GM04503 (cell line): ENCODE results near the gene CHRM5.
"Not testable (repeated sequence)": the region's sequence is repeated elsewhere in the genome, so short reads cannot be mapped to it uniquely, and the experiment has no call there.

Experiments
- DNase-seq: peaks from one replicate; pipeline ENCODE4 v3.0.0-alpha.2; 2012; ENCODE audit warnings: low read depth

Gene CHRM5

DNA sequence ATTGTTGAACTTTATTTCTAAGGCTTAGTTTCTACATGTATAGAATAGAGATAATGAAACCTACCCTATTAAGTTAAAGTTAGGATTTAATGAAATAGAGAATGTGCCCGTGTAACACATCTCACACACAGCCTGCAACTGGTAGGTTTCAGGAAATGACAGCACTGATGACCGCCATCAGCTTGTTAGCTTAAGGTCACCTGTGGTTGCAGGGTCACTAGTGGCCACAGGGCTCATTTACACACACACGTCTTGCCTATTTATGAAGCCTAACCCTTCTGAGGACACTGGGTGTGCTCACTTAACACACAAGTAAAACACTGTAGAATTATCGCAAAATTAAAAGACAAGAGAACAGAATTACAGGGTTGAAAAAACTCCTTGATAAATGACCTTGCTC lies 20.1 kb downstream of the CHRM5 start:
- no peak for DNase-seq

DNA sequence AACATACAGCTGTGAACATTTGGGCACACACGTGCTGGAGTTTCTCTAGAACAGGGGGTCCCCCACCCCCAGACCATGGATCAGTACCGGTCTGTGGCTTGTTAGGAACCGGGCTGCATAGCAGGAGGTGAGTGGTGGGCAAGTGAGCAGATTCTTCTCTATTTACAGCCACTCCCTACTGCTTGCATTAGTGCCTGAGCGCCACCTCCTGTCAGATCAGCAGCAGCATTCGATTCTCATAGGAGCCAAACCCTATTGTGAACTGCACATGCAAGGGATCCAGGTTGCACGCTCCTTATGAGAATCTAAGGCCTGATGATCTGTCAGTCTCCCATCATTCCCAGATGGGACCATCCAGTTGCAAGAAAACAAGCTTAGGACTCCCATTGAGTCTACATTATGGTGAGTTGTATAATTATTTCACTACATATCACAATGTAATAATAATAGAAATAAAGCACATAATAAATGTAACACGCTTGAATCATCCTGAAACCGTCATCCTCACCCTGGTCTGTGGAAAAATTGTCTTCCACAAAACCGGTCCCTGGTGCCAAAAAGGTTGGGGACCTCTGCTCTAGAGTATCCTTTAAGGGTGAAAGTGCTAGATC lies 25.8 kb downstream of the CHRM5 start:
- DNase-seq, result no peak

DNA sequence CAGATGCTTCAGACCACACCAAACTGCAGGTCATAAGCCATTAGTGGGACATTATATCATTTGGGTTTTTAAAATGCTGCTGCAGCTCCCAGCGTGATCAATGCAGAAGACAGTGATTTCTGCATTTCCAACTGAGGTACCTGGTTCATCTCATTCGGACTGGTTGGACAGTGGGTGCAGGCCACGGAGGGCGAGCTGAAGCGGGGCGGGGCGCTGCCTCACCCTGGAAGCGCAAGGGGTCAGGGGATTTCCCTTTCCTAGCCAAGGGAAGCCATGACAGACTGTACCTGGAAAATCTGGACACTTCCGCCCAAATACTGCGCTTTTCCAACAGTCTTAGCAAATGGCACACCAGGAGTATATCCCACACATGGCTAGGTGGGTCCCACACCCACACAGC lies 27.4 kb downstream of the CHRM5 start:
- not testable (repeated sequence) for DNase-seq

- DNase-seq, result peak; percentile 13
These were observed 33.2 kb downstream of the CHRM5 start for GRCh38 chr15:34001536-34001935.

GRCh38 chr15:34006381-34006780 lies 38.1 kb downstream of the CHRM5 start:
- DNase-seq, result no peak

DNA sequence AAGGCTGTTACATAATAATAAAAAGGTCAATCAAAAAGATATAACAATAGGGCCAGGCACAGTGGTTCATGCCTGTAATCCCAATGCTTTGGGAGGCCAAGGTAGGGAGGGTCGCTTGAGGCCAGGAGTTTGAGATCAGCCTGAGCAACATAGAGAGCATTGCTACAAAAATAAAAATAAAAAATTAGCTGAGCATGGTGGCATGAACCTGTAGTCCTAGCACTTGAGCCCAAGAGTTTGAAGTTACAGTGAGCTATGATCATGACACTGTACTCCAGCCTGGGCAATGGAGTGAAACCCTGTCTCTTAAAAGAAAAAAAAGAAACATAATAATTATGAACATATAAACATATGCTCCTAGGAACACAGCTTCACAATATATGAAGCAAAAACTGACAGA lies 41.4 kb downstream of the CHRM5 start:
- no peak for DNase-seq

GRCh38 chr15:34010921-34011320 lies 42.6 kb downstream of the CHRM5 start:
- no peak for DNase-seq

GRCh38 chr15:34011481-34011880 lies 43.2 kb downstream of the CHRM5 start:
- no peak for DNase-seq

DNA sequence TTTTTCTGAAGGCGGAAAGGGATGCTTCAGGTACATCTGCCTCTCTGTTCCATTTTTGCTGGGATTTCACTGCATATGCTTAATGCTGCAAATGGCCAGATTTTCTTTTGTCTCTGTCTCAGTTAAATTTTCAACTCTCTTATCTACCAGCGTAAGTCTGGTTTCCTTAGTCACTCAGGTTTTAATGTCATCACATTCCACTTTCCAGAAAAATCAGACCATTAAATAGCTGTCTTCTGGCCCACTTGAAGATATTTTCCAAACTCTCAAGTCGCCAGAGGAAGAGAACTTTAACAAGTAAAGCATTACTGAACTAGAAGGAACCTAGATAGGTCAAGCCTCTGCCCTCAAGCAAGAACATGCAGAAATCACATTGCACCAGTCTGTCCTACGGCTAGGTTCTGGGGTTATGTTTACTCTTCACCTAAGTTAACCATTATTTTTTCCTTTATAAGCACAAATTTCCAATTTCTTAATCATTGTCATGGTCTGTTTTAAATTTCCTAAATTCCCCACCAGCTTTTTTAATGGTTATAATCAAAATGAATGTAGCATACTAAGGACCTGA lies 44.2 kb downstream of the CHRM5 start:
- DNase-seq, result no peak

DNA sequence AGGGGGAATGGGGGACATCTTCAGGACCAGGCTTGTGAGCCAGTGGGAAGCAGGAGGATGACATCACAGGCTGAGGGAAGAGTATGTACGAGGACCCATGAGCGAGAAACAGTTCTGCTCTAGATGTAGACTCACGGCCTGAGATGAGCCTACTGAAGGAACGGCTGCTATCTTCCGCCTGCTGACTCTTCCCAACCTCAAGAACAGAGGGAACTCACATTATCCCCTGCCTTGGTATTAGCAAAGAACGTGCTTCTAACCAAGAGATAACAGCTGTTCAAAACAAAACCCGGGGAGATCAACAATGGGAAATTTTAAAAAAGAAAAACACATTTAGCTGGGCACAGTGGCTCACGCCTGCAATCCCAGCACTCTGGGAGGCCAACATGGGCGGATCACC lies 45.4 kb downstream of the CHRM5 start:
- no peak for DNase-seq

DNA sequence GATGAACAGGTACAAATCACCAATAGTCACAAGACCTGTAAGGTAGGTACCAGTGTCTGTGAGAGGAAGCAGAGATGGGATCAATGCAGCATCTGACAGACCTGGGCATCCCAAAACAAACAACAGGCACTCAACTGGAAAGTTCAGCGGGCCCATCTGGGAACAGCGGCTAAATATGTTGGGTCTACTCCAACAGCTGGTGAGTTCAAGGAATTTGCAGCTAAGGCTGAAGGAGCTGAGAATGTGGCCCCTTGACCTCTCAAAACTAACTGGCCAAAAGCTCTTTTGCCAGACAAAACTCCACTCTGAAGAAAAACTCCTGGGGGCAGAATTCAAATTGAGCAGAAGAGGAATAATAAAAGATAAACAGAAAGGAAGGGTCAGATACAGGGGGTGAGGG lies 46.3 kb downstream of the CHRM5 start:
- DNase-seq, result no peak

DNA sequence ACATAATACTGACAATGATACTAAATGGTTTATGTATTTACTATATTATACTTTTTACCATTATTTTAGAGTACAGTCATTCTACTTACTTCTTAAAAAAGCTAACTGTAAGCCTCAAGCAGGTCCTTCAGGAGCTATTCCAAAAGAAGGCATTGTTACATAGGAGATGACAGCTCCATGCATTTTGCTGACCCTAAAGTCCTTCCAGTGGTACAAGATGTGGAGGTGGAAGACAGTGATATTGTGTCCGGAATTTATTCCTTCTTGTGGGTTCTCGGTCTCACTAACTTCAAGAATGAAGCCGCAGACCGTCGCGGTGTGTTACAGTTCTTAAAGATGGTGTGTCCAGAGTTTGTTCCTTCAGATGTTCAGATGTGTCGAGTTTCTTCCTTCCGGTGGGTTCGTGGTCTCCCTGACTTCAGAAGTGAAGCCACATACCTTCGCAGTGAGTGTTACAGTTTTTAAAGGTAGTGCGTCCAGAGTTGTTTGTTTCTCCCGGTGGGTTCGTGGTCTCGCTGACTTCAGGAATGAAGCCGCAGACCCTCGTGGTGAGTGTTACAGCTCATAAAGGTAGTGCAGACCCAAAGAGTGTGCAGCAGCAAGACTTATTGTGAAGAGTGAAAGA lies 49.8 kb downstream of the CHRM5 start:
- DNase-seq, result no peak

DNA sequence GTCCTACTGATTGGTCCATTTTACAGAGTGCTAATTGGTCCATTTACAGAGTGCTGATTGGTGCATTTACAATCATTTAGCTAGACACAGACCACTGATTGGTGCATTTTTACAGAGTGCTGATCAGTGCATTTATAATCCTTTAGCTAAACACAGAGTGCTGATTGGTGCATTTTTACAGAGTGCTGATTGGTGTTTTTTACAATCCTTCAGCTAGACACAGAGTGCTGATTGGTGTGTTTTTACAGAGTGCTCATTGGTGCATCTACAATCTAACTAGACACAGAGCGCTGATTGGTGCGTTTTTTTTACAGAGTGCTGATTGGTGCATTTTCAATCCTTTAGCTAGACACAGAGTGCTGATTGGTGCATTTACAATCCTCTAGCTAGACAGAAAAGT lies 50.4 kb downstream of the CHRM5 start:
- DNase-seq, result not testable (repeated sequence)

DNA sequence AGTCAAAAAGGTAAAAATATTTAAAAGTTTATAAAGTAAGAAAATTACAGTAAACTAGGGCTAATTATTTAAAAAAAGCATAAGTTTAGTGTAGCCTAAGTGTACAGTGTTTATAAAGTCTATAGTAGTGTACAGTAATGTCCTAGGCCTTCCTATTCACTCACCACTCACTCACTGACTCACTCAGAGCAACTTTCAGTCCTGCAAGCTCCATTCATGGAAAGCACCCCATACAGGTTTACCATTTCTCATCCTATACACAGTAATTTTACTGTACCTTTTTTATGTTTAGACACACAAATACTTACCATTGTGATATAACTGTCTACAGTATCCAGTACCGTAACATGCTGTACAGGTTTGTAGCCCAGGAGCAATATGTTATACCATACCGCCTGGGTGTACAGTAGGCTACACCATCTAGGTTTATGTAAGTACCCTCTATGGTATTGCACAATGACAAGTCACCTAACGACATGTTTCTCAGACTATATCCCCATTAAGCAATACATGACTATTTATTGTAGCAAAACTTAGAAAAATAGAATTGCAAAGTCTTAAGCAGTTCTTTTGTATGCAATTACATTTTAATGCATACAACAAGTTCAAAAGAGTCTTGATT lies 51.2 kb downstream of the CHRM5 start:
- DNase-seq, result no peak

DNA sequence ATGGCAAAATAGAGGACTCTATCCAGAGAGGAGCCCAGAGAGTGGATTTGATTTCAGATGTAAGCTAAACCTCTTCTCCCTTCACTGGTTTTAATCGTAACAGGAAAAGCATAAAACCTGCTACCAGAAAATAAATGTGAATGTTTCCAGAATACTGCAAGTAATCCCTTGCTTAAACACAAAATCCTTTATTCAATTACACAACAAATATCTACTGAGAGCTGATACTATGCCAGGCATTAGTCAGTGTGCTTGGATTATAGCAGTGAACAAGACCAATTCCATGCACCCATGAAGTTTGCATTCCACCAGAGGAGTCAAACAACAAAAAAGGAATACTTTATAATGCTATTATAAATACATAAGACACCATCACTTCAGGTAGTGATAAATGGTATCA lies 55.6 kb downstream of the CHRM5 start:
- DNase-seq, result no peak

DNA sequence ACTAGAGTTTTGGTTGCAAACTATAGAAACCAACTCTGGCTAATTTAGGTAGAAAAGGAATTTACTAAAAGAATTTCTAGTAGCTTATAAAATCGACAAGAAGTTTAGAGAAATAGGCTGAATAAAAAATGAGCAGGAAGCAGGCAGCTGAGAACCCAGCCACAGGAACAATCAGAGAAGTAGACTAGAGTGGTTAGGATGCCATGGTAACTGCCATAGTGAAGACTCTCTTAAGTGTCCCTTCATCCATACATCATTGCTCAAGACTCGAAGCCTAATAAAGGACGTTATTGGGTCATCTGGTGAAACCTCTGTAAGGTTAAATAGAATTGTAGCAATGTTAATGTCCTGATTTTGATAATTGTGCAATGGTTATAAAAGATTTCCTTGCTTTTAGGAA lies 57.0 kb downstream of the CHRM5 start:
- no peak for DNase-seq

- DNase-seq, result no peak
These were observed 59.3 kb downstream of the CHRM5 start for GRCh38 chr15:34027606-34028005.

- DNase-seq, result no peak
These were observed 63.9 kb downstream of the CHRM5 start for GRCh38 chr15:34031987-34032760.

DNA sequence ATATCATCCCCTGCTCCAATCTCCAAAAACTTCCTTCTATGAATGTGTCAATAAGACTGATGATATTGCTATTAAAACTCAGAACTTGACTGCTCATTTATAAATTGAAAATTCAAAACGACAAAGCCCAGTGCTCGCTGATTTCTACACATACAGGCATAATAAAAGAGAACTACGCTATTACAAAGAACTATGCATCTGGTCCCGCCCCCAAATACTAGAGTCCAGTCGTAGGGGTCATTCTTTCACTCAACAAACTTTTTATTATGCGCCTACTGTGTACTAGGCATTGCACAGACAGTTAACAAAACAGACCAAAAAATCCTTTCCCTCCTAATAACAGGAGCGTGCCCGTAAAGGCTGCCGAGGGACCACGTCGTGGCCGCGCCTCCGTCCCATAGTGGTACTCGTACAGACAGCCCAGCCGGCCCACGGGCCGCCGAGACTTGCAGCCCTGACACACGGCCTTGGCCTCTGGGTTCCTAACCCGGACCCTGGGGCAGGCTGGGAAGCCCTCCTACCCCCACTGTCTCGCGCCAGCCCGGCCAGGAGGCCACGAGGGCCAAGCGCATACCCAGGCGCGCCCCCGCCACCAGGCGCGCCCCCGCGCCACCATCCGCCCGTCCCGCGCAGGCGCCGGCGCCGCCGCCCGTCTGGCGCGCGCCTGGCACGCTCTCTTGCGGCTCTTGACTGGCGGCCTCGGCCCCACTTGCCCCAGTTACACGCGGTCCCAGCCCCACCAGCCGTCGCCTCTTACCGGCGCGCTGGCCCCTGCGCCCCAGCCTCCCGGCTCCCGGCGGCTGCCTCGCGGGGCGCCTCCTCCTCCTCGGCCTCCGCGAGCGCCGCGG lies 70.0 kb downstream of the CHRM5 start:
- no peak for DNase-seq

DNA sequence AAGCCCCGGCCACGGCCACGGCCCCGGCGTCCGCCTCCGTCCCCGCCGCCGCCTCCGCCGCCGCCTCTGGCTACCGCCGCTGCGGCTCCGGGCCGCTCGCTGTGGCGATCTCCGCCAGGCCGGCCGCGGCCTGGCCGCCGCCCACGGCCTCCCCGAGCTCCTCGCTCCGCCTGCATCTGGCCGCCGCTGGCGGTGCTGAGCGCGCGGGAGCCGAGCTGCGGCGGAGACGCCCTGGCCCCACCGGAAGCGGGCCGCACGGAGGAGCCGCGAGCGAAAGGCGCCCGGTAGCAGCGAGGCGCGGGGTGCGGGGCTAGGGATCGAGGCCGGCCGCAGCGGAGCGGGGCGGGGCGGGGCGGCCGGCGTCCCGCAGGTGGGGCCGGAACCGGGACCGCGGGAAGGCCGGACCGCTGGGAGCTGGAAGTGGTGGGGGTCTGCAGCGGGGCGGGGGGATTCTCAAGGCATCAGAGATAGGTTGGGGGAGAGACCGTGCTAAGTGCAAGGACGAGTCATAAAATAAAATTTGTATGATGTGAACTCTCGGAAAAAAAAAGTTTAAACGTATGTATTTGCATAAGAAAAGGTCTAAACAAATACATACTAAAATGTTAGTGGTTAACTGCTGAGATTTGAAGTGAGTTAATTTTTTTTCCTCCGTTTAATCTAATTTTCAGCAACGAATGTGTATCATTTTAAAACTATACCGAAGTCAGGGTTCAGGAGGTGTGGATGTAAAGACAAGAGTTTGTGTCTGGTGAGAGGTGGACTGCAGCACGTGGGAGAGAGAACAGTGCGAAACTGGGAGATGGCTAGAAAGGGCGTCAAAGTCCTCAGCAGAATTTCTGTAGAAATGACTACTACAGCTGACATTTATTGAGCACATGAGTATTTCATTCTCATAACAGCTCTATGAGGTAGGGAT lies 70.8 kb downstream of the CHRM5 start, which contains the start of gene AVEN:
TSS of gene AVEN (minus strand) at position 334 of the 919 bp plus-strand sequence. CDS start at position 176, 158 bp downstream.
- DNase-seq, result no peak

- DNase-seq, result no peak
These were observed 71.5 kb downstream of the CHRM5 start for GRCh38 chr15:34039790-34040113.
